Neural cell (in vitro differentiated cells): ENCODE data around the gene SUSD3. TPM values are rescaled to one million over a fixed set of nuclear protein-coding genes. Genes with fewer than 3 reads are reported as not detected.

ENCODE experiments used
- H2AFZ ChIP-seq: fragments of 200-600, 300-800 bp; sonication (generic), shearing (Covaris generic); 2 replicates; pipeline ENCODE4 v1.6.0; 2014; ENCODE audit warnings: low read depth, mild to moderate bottlenecking, antibody characterized with exemption, low read length, moderate library complexity
- H3F3A ChIP-seq: fragments of 200-600 bp; shearing (Covaris generic); 2 replicates; pipeline ENCODE4 v1.6.1; 2016; ENCODE audit warnings: mild to moderate bottlenecking, moderate library complexity, mixed read lengths, antibody characterized with exemption, low read length; ENCODE audit not compliant: insufficient read depth, poor library complexity, severe bottlenecking
- H3K27ac ChIP-seq: fragments of 200-600, 300-800 bp; sonication (generic), shearing (Covaris generic); 2 replicates; pipeline ENCODE4 v1.5.1; 2014; ENCODE audit warnings: mild to moderate bottlenecking, low read length, moderate library complexity
- H3K27me3 ChIP-seq: fragments of 300-800, 200-600 bp; sonication (generic), shearing (Covaris generic); 2 replicates; pipeline ENCODE4 v1.6.0; 2014; ENCODE audit warnings: mild to moderate bottlenecking, low read depth, low read length, moderate library complexity; ENCODE audit not compliant: insufficient read depth
- H3K36me3 ChIP-seq: fragments of 300-800, 200-600 bp; sonication (generic), shearing (Covaris generic); 2 replicates; pipeline ENCODE4 v1.5.1; 2014; ENCODE audit warnings: mild to moderate bottlenecking, antibody characterized with exemption, low read length, moderate library complexity; ENCODE audit not compliant: insufficient read depth
- H3K4me2 ChIP-seq: fragments of 300-800, 200-600 bp; sonication (generic), shearing (Covaris generic); 2 replicates; pipeline ENCODE4 v1.6.0; 2014; ENCODE audit warnings: mild to moderate bottlenecking, low read length
- H3K4me3 ChIP-seq: fragments of 300-800, 200-600 bp; sonication (generic), shearing (Covaris generic); 2 replicates; pipeline ENCODE4 v1.5.1; 2014; ENCODE audit warnings: mild to moderate bottlenecking, low read length, moderate library complexity
- H3K79me2 ChIP-seq: fragments of 200-600 bp; shearing (Covaris generic); replicated peaks from 2 replicates; pipeline ENCODE4 v1.6.0; 2014; ENCODE audit warnings: mild to moderate bottlenecking, low read length, moderate library complexity; ENCODE audit not compliant: insufficient read depth
- H3K9ac ChIP-seq: fragments of 300-800, 200-600 bp; sonication (generic), shearing (Covaris generic); 2 replicates; pipeline ENCODE4 v1.6.1; 2016; ENCODE audit warnings: mild to moderate bottlenecking, low read length, mixed read lengths
- H3K9me2 ChIP-seq: fragments of 200-600 bp; shearing (Covaris generic); 2 replicates; pipeline ENCODE4 v1.6.1; 2016; ENCODE audit warnings: mild to moderate bottlenecking, low read length, mixed read lengths; ENCODE audit not compliant: insufficient read depth
- H3K9me3 ChIP-seq: fragments of 200-600, 300-800 bp; sonication (generic), shearing (Covaris generic); 2 replicates; pipeline ENCODE4 v1.6.1; 2016; ENCODE audit warnings: mild to moderate bottlenecking, mixed run types, low read length, moderate library complexity, mixed read lengths
- H4K20me1 ChIP-seq: fragments of 200-600 bp; shearing (Covaris generic); 2 replicates; pipeline ENCODE4 v1.6.1; 2016; ENCODE audit warnings: mild to moderate bottlenecking, mixed run types; ENCODE audit not compliant: insufficient read depth
- CTCF ChIP-seq: fragments of 450-650 bp; IDR thresholded peaks from 2 replicates; pipeline ENCODE4 v1.5.1; 2014; ENCODE audit warnings: antibody characterized with exemption, mild to moderate bottlenecking, moderate library complexity; ENCODE audit not compliant: poor library complexity, severe bottlenecking
- EP300 ChIP-seq: fragments of 450-650 bp; conservative IDR thresholded peaks from 2 replicates; pipeline ENCODE4 v1.6.1; 2014; ENCODE audit warnings: antibody characterized with exemption, mild to moderate bottlenecking, moderate library complexity; ENCODE audit not compliant: poor library complexity, severe bottlenecking
- EZH2 ChIP-seq: fragments of 200-600, 300-800 bp; shearing (Covaris generic), sonication (generic); IDR thresholded peaks from 2 replicates; pipeline ENCODE4 v1.6.1; 2014; ENCODE audit warnings: antibody characterized with exemption, low read length, borderline replicate concordance, mild to moderate bottlenecking; ENCODE audit not compliant: insufficient read depth, poor library complexity, severe bottlenecking
- MXI1 ChIP-seq: fragments of 450-650 bp; conservative IDR thresholded peaks from 2 replicates; pipeline ENCODE4 v1.6.1; 2014; ENCODE audit warnings: antibody characterized with exemption, mild to moderate bottlenecking; ENCODE audit not compliant: poor library complexity, severe bottlenecking
- POLR2AphosphoS5 ChIP-seq: IDR thresholded peaks from 2 replicates; pipeline ENCODE4 v1.6.1; 2012
- RAD21 ChIP-seq: fragments of 450-650 bp; conservative IDR thresholded peaks from 2 replicates; pipeline ENCODE4 v1.6.1; 2014; ENCODE audit warnings: antibody characterized with exemption, mild to moderate bottlenecking, moderate library complexity
- REST ChIP-seq: IDR thresholded peaks from 2 replicates; pipeline ENCODE4 v1.6.1; 2012; ENCODE audit warnings: borderline replicate concordance
- SMC3 ChIP-seq: fragments of 450-650 bp; conservative IDR thresholded peaks from 2 replicates; pipeline ENCODE4 v1.6.1; 2014; ENCODE audit warnings: antibody characterized with exemption, mild to moderate bottlenecking, moderate library complexity; ENCODE audit not compliant: poor library complexity
- TAF1 ChIP-seq: IDR thresholded peaks from 2 replicates; pipeline ENCODE4 v1.6.1; 2012; ENCODE audit warnings: low read depth
- polyA plus RNA-seq: library from polyadenylated mRNA; depleted of rRNA; stranded (reverse); fragments of >200 nt; gene quantifications from 2 replicates; pipeline ENCODE4 v1.2.3, GENCODE V29; 2014

SUSD3 gene
- polyA plus RNA-seq, 1 donor from 2014 or later = not detected

GRCh38 chr9:93051680-93052089, 6.8 kb upstream of the SUSD3 start:
- Histone ChIP-seq H4K20me1 (no peaks in the 10 kb centered on the region), H3K27ac (no peak overlapping the region), H3F3A (no peaks in the 10 kb centered on the region), H3K9ac (no peak overlapping the region), H3K4me3 (no peak overlapping the region), H3K79me2 (no peaks in the 10 kb centered on the region), H3K4me2 (no peak overlapping the region), H2AFZ (no peak overlapping the region), H3K9me2 (no peaks in the 10 kb centered on the region), H3K36me3 (no peaks in the 10 kb centered on the region), H3K9me3 (no peaks in the 10 kb centered on the region), H3K27me3 (no peaks in the 10 kb centered on the region)
- TF ChIP-seq RAD21 (no peak), REST (no peak), CTCF (no peak), POLR2AphosphoS5 (no peak), EP300 (no peak), EZH2 (no peak), SMC3 (no peak), TAF1 (no peak), MXI1 (no peak)

- no peaks in the 10 kb centered on the region for H3K79me2 ChIP-seq
- no peak overlapping the region for H3K4me2 ChIP-seq
- H2AFZ ChIP-seq = no peak overlapping the region
- H4K20me1 ChIP-seq = no peaks in the 10 kb centered on the region
- H3K27ac ChIP-seq = no peak overlapping the region
- no peaks in the 10 kb centered on the region for H3K9me3 ChIP-seq
- no peak overlapping the region for H3K9ac ChIP-seq
- TF ChIP-seq TAF1 (no peak), POLR2AphosphoS5 (no peak), EP300 (no peak)
- H3K36me3 ChIP-seq = no peaks in the 10 kb centered on the region
- no peak overlapping the region for H3K4me3 ChIP-seq
- H3K9me2 ChIP-seq = no peaks in the 10 kb centered on the region
- H3K27me3 ChIP-seq = no peaks in the 10 kb centered on the region
- no peaks in the 10 kb centered on the region for H3F3A ChIP-seq
Observed at GRCh38 chr9:93052791-93053540, 5.5 kb upstream of the SUSD3 start.
